T-helper 22 cell (primary cell): ENCODE data around the gene JAZF1.
"Not testable (repeated sequence)": the region's sequence is repeated elsewhere in the genome, so short reads cannot be mapped to it uniquely, and the experiment has no call there.

ENCODE experiments used
- DNase-seq: peaks from one replicate; pipeline ENCODE4 v3.0.0-alpha.2; 2020; ENCODE audit warnings: low read depth

The JAZF1 gene

DNA sequence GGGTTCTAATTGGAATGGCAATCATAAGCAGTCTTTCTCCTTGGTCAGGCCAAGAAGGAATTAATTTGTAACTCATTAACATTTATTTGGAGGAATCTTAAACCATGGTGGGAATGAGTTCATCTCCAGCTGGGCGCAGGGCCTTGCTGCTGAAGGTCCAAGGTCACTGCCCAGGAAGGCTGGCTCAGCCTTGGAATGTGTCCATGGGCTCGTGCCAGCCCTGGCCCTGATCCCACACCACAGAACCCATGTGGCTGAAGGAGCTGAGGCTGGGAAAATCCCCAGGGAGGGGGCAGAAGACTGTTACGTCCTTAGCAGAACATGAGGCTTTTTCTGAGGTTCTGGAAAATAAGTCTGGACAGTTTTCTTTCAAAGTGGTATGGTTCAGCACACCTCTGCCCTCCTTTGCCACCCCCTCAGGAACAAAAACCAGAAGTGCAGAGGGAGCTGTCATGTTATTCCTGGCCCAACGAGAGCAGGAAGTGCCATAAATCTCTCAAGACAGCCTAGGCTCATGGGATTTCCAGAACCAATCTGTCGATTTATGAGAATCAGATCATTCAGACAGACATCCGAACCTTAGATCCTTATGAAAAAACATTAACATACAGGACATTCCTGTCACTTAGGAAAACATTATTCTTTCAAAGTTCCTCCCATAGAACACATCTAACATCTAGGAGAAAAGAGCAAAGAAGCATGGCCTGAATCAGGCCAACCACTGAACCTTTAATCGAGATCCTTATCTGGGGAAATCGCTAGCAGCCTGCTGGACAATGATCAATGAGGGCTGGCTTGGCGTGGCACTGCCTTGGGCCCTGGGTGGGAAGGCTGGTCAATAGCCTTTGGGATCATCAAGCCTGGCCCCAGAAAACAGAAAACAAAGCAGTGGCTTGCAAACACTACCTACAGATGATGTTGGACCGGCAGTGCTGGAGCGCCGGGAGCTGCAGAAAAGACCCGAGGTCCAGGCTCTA lies 306.3 kb downstream of the JAZF1 start:
- no peak for DNase-seq

DNA sequence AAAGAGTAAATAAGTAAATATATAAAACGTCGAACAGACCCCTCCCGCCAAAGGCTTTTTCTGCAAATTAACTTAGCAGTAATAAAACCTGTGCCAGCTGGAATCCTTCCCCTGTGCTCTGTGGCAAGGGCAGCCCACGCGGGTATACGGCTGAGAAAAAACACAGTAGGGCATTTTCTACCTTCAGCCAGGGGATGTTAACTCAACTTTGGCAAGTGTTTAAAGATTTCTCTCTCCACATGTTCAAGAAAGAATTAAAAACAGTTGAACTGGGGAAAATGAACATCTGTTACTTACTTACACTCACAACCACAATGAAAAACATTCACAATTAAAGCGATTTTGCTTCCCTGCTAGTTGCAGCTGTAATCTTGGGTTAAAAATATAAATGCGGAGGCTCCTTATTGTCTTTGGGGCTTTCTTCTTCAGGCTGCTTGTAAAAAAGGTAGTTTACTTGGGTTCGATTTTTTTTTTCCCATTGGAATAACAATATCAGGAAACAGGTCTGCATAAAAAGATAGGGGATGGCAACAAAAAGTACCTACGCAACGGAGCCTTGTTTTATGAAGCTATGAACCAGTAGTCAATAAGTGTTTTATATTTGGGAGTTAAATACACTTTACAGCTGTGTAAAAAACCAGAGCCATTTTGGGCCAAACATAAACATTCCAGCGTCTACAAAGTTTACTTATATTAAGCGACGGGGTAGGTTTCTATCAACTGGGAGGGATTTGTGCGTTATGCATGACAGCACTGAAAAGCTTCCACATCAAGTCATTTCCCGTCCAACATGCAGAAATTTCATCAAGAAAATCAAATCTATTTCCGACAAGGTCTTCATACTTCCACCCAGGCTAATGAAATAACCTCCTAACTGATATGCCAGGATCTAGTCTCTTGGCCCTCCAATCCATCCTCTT lies 308.0 kb downstream of the JAZF1 start:
- no peak for DNase-seq

GRCh38 chr7:27871866-27872265 lies 308.7 kb downstream of the JAZF1 start:
- DNase-seq: no peak

- no peak for DNase-seq
These were observed 309.5 kb downstream of the JAZF1 start for GRCh38 chr7:27871086-27871485.

GRCh38 chr7:27870595-27870994 lies 310.0 kb downstream of the JAZF1 start:
- DNase-seq: no peak

DNA sequence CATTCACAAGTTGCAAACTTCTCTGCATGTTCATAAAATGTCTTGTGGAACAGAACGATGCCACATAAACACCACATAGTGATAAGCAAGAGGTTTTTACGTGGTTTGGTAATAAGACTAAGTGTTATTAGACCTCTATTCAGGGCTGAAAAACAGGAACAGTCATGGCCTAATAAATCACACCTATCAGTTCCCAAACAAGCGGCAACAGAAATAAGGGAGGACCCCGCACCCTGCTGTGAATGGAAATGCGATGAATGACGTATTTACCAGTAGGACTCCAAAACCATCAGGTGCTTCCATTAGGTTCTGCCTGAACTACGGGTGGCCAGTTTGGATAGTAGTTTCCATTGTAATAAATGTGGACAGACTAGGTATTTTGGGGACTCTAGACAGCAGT lies 311.5 kb downstream of the JAZF1 start:
- no peak for DNase-seq

GRCh38 chr7:27868131-27868550 lies 312.5 kb downstream of the JAZF1 start:
- DNase-seq: no peak

- DNase-seq: no peak
These were observed 313.5 kb downstream of the JAZF1 start for GRCh38 chr7:27866828-27867672.

DNA sequence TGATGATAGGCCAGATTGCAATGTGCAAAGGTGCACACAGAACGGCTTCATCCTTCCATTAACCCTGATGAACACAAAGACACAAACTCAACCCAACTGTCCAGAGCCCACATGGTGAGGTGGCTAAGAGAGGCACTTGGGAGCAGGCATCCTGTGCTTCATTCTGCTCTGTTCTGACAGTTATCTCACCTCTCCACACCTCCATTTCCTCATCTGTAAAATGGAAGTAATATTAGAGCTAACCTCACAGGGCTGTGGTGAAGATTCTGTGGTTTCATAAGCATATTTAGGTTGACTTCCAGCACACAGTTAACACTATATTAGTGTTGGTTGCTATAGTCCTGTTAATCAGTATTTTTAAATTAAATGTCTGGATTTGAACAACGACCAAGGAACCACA lies 314.3 kb downstream of the JAZF1 start:
- DNase-seq: no peak

- no peak for DNase-seq
These were observed 316.7 kb downstream of the JAZF1 start for GRCh38 chr7:27863880-27864279.

DNA sequence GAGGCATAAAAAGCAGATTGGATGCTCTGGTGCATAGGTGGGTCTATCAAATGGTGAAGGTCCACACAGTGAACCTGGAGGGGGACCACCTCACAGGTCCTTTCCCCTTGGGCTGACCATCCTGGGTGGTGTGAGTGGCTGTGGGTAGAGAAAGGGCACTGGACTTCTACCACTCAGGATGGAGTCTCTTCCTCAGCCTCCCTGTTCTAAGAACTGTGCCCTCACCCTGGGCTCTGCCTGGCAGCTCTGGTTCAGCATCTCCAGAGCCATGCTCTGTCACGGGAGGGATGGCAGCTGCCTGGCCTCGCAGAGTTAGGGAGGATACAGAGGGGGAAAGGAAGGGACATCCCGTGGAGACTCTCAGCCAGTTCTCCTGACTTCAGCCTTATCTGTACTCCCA lies 318.8 kb downstream of the JAZF1 start:
- no peak for DNase-seq

DNA sequence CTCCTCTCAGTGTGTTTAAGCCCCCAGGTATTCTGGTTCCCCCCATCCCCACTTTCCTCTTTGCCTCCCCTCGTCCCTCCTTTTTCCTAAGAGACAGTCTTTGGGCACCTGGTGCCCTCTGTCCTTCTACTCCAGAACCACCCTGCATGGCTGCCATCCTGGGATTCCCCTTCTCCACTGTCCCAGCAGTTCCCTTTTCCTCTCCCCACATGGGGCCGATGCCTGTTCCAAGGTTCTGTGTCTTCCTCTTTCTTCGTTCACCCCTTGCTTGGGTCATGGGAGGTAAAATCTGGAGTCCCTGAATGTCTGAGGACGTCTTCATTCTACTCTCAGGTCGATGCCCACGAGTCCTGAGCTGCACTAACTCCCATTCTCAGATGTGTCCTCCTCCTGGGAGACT lies 319.8 kb downstream of the JAZF1 start:
- no peak for DNase-seq

- not testable (repeated sequence) for DNase-seq
These were observed 323.7 kb downstream of the JAZF1 start for GRCh38 chr7:27856703-27857485.

- no peak for DNase-seq
These were observed 330.1 kb downstream of the JAZF1 start for GRCh38 chr7:27850531-27850930.

GRCh38 chr7:27846388-27846787 lies 334.2 kb downstream of the JAZF1 start:
- DNase-seq: no peak

- DNase-seq: no peak
These were observed 336.9 kb downstream of the JAZF1 start for GRCh38 chr7:27843584-27844305.

- DNase-seq: no peak
These were observed 337.7 kb downstream of the JAZF1 start for GRCh38 chr7:27842851-27843250.

- DNase-seq: no peak
These were observed 338.4 kb downstream of the JAZF1 start for GRCh38 chr7:27842094-27842692.

- no peak for DNase-seq
These were observed 339.7 kb downstream of the JAZF1 start for GRCh38 chr7:27840760-27841364.
